Glutamatergic neuron (in vitro differentiated cells): ENCODE data around the gene IFT81. TPM values are rescaled to one million over a fixed set of nuclear protein-coding genes. Genes with fewer than 3 reads are reported as not detected.

ENCODE experiments used
- DNase-seq: peaks from one replicate; pipeline ENCODE4 v3.0.0; 2022
- H3K27ac Mint-ChIP-seq: one replicate; pipeline ENCODE4 v1.8.0; 2020; ENCODE audit warnings: mild to moderate bottlenecking, mixed read lengths, inconsistent platforms; ENCODE audit not compliant: unreplicated experiment
- H3K27me3 Mint-ChIP-seq: one replicate; pipeline ENCODE4 v1.8.0; 2020; ENCODE audit warnings: mild to moderate bottlenecking, moderate library complexity, mixed read lengths, inconsistent platforms; ENCODE audit not compliant: unreplicated experiment
- H3K36me3 Mint-ChIP-seq: one replicate; pipeline ENCODE4 v1.8.0; 2020; ENCODE audit warnings: mild to moderate bottlenecking, mixed read lengths, inconsistent platforms; ENCODE audit not compliant: unreplicated experiment
- H3K4me1 Mint-ChIP-seq: one replicate; pipeline ENCODE4 v1.8.0; 2020; ENCODE audit warnings: mild to moderate bottlenecking, low read depth, mixed read lengths, inconsistent platforms; ENCODE audit not compliant: unreplicated experiment
- H3K4me3 Mint-ChIP-seq: one replicate; pipeline ENCODE4 v1.8.0; 2020; ENCODE audit warnings: mild to moderate bottlenecking, mixed read lengths, inconsistent platforms; ENCODE audit not compliant: unreplicated experiment
- H3K9me3 Mint-ChIP-seq: one replicate; pipeline ENCODE4 v1.8.0; 2020; ENCODE audit warnings: mild to moderate bottlenecking, moderate library complexity, mixed read lengths, inconsistent platforms; ENCODE audit not compliant: unreplicated experiment
- CTCF ChIP-seq: fragments of 200-600 bp; sonication (generic); IDR thresholded peaks from one replicate; pipeline ENCODE4 v1.5.0; 2021; ENCODE audit not compliant: partially characterized antibody, unreplicated experiment
- total RNA-seq: library from RNA; stranded (reverse); fragmentation: NEBNext Ultra II Directional; extraction: Animal tissue kit (Norgen Biotek cat#: 25700); gene quantifications from one replicate; pipeline ENCODE4 v1.2.1, GENCODE V29; 2021; ENCODE audit not compliant: unreplicated experiment

The IFT81 gene
- total RNA-seq, 1 donor from 2014 or later: 27.6 TPM

DNA sequence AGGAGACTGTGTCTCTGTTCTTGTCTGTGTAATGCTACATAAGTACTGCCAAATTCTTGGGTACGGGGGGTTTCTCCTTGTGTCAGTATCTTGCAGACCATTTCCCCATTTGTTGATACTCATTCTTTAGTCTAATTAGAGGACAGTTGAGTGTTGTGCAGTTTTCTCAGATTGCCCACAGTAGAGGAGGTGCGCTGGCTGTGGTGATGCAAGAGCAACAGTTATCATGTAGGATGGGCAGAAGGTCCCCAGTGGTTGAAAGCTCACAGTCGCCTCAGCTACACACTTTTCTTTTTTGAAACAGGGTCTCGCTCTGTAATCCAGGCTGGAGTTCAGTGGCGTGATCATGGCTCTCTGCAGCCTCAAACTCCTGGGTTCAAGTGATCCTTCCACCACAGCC lies 119.1 kb downstream of the IFT81 start:
- no peak overlapping the region for H3K27ac Mint-ChIP-seq

GRCh38 chr12:110244372-110244771 lies 120.2 kb downstream of the IFT81 start:
- no peak for TF ChIP-seq CTCF
- Mint-ChIP-seq H3K4me1 (peaks cover 12% of the 10 kb centered on the region), H3K4me3 (no peak overlapping the region), H3K36me3 (peaks cover 11% of the 10 kb centered on the region), H3K27me3 (peaks cover 3% of the 10 kb centered on the region), H3K9me3 (no peaks in the 10 kb centered on the region), H3K27ac (no peak overlapping the region)
- DNase-seq: no peak

More for the DNA sequence above, 119.1 kb downstream of the IFT81 start:
- H3K4me1 Mint-ChIP-seq: peaks cover 12% of the 10 kb centered on the region
- DNase-seq: no peak
- H3K4me3 Mint-ChIP-seq: no peak overlapping the region
- no peaks in the 10 kb centered on the region for H3K9me3 Mint-ChIP-seq
- no peak for TF ChIP-seq CTCF
- H3K27me3 Mint-ChIP-seq: peaks cover 3% of the 10 kb centered on the region
- H3K36me3 Mint-ChIP-seq: peaks cover 11% of the 10 kb centered on the region

GRCh38 chr12:110244829-110245228 lies 120.7 kb downstream of the IFT81 start:
- Mint-ChIP-seq H3K4me3 (no peak overlapping the region), H3K27me3 (peaks cover 3% of the 10 kb centered on the region), H3K9me3 (no peaks in the 10 kb centered on the region), H3K36me3 (peaks cover 11% of the 10 kb centered on the region), H3K4me1 (peaks cover 12% of the 10 kb centered on the region), H3K27ac (no peak overlapping the region)
- no peak for TF ChIP-seq CTCF
- DNase-seq: no peak

DNA sequence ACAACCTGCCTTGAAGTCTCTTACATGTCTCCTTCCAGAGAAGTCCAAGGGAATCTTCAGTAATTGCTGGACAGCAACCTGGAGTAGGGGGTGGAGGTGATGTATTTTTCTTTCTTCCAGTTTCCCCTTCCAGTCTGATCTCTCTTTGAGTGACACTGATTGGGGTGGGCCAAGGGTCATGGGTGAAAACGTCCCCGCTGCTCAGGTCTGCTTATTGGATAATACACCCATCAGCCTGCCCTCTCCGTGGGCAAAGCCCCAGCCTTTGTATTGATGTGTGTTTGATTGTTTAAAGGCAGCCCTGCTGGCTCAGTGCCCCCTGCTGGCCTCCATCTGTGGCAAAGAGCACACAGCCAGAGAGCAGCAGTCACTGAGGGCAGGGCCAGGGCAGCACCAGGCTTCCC lies 121.2 kb downstream of the IFT81 start:
- Mint-ChIP-seq H3K36me3 (peaks cover 7% of the 10 kb centered on the region), H3K27ac (no peak overlapping the region), H3K9me3 (no peaks in the 10 kb centered on the region), H3K4me1 (peaks cover 12% of the 10 kb centered on the region), H3K4me3 (no peak overlapping the region), H3K27me3 (no peaks in the 10 kb centered on the region)
- DNase-seq: peak; percentile 35
- no peak for TF ChIP-seq CTCF

DNA sequence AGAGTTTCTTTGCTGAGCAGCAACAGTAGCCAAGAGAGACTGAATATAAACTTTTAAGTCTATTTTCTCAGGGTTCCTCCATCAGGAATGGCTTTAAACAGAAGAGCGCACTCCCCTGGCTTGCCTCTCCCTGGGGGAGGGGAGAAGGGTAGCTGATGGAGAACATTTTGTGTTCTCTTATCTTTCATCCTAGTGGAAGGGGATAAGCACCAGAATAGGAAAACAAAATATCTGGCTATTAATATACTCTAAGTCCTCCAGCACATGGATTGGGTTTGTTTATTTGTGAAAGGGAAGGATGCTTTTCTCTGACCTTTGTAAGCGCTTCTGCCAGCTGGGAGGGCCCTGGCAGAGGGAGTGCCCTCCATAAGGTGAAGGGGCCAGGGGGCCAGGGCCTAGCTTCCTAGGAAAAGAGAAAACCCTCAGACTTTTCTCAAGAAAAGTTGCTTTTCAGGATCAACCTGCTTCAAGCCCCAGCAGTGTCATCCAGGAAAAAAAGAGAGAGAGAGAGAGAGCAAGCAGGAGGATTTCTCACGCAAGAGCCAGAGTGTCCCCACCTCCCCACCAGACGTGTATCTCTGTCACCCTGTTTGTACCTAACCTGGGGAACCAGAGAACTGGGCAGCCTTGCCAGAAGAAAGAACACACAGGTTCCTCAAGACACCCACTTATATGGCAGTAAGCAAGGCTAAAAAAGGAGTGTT lies 122.6 kb downstream of the IFT81 start:
- H3K4me3 Mint-ChIP-seq: no peak overlapping the region
- no peak for DNase-seq
- H3K4me1 Mint-ChIP-seq: peaks cover 12% of the 10 kb centered on the region
- TF ChIP-seq CTCF: no peak
- H3K36me3 Mint-ChIP-seq: peaks cover 7% of the 10 kb centered on the region
- no peaks in the 10 kb centered on the region for H3K9me3 Mint-ChIP-seq
- H3K27me3 Mint-ChIP-seq: no peaks in the 10 kb centered on the region
- no peak overlapping the region for H3K27ac Mint-ChIP-seq
